Type B pancreatic cell (in vitro differentiated cells): ENCODE results near the gene CNPY4. TPM values are rescaled to one million over a fixed set of nuclear protein-coding genes. Genes with fewer than 3 reads are reported as not detected.
A peak's percentile ranks its signal among the peaks of the same experiment; 100 is the strongest.

Experiments used
- DNase-seq: peaks from one replicate; pipeline ENCODE4 v3.0.0; 2021; ENCODE audit warnings: mixed read lengths; ENCODE audit not compliant: unreplicated experiment; ENCODE audit errors: extremely low spot score
- H3K27ac Mint-ChIP-seq: 2 replicates; pipeline ENCODE4 v1.8.0; 2021; ENCODE audit warnings: mild to moderate bottlenecking, mixed read lengths
- H3K27me3 Mint-ChIP-seq: 2 replicates; pipeline ENCODE4 v1.8.0; 2021; ENCODE audit warnings: mixed read lengths
- H3K36me3 Mint-ChIP-seq: 2 replicates; pipeline ENCODE4 v1.8.0; 2021; ENCODE audit warnings: mixed read lengths
- H3K4me1 Mint-ChIP-seq: one replicate; pipeline ENCODE4 v1.8.0; 2021; ENCODE audit warnings: mixed read lengths; ENCODE audit not compliant: unreplicated experiment
- H3K4me3 Mint-ChIP-seq: 2 replicates; pipeline ENCODE4 v1.8.0; 2021; ENCODE audit warnings: mild to moderate bottlenecking, mixed read lengths
- H3K9me3 Mint-ChIP-seq: 2 replicates; pipeline ENCODE4 v1.8.0; 2021; ENCODE audit warnings: mixed read lengths
- CTCF ChIP-seq: fragments of 200-600 bp; sonication (generic); conservative IDR thresholded peaks from 2 replicates; pipeline ENCODE4 v1.5.0; 2021; ENCODE audit warnings: antibody characterized with exemption, mild to moderate bottlenecking
- total RNA-seq: library from RNA; stranded (reverse); gene quantifications from 2 replicates; pipeline ENCODE4 v1.2.1, GENCODE V29; 2021; ENCODE audit warnings: low replicate concordance

The CNPY4 gene
- total RNA-seq, 1 donor from 2014 or later: 36.0 TPM

GRCh38 chr7:100089458-100090196 lies 29.8 kb upstream of the CNPY4 start:
- Mint-ChIP-seq H3K4me3 (peak overlapping the region; percentile 95), H3K9me3 (no peaks in the 10 kb centered on the region), H3K36me3 (peaks cover 12% of the 10 kb centered on the region), H3K27ac (peak overlapping the region; percentile 87), H3K4me1 (peaks cover 17% of the 10 kb centered on the region), H3K27me3 (no peaks in the 10 kb centered on the region)
- no peak for TF ChIP-seq CTCF
- no peak for DNase-seq

GRCh38 chr7:100090527-100091410 lies 28.7 kb upstream of the CNPY4 start:
- Mint-ChIP-seq H3K27me3 (no peaks in the 10 kb centered on the region), H3K4me1 (peaks cover 25% of the 10 kb centered on the region), H3K36me3 (peaks cover 19% of the 10 kb centered on the region), H3K27ac (peak overlapping the region; percentile 69), H3K4me3 (peak overlapping the region; percentile 95), H3K9me3 (no peaks in the 10 kb centered on the region)
- DNase-seq: no peak
- TF ChIP-seq CTCF: no peak

- no peak for DNase-seq
- Mint-ChIP-seq H3K27me3 (no peaks in the 10 kb centered on the region), H3K27ac (peak overlapping the region; percentile 69), H3K36me3 (peaks cover 22% of the 10 kb centered on the region), H3K4me3 (peak overlapping the region; percentile 95), H3K9me3 (no peaks in the 10 kb centered on the region), H3K4me1 (peaks cover 28% of the 10 kb centered on the region)
- peak; percentile 37 for TF ChIP-seq CTCF
Observed at GRCh38 chr7:100091411-100092181, 27.8 kb upstream of the CNPY4 start.

GRCh38 chr7:100093054-100093453 lies 26.4 kb upstream of the CNPY4 start:
- H3K27ac Mint-ChIP-seq: peak overlapping the region; percentile 56

More at GRCh38 chr7:100093054-100093453, 26.4 kb upstream of the CNPY4 start:
- H3K36me3 Mint-ChIP-seq: peaks cover 33% of the 10 kb centered on the region
- no peaks in the 10 kb centered on the region for H3K9me3 Mint-ChIP-seq
- no peak for TF ChIP-seq CTCF
- no peak for DNase-seq
- peaks cover 30% of the 10 kb centered on the region for H3K4me1 Mint-ChIP-seq
- peak overlapping the region; percentile 31 for H3K4me3 Mint-ChIP-seq
- H3K27me3 Mint-ChIP-seq: no peaks in the 10 kb centered on the region
